Measurements from ENCODE around the gene NFATC1.

DNA sequence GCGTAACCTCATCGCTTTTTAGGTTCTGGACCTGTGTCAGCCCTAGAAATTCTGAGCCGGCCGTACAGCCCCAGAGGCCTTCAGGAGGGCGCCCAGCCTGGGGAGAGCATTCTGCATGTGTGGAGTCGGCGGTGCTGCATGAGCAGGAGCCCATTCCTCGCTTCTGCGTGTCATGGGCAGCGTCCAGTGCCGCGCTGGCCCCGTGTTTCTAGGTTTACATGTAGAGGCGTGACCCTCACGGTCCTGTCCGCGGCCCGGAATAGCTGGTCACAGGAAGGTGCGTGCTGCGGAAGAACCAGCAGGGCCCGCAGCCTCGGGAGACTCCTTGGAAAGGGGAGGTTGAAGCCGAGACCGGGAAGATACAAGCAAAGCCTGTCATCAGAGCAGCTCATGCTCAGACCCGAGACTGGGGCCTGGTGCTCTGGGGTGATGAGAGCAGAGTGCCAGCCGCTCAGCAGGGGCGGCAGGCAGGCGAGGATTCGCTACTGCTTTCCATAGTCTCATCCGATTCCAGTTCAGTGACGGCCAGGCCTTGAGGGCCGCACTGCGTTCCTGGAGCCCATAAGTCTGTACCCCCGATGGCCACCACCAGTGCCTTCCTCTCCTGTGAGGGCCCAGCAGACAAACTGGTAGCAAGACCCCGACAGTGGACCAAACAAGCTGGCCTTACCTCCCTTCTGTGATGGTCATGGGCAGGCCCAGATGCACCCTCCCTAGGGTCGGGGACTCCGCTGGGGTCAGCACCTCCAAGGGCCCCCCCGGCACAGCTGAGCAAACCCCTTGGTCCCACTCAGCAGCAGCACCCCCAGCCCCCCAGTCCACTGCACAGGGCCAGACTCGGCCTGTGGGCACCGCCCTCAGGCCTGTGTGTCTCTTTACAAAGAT lies 15.6 kb upstream of the NFATC1 start:
- TF ChIP-seq RNF2 (IDR thresholded peaks at IDR 0.05; ENCODE audit: borderline replicate concordance, low read depth) (no peak), EHMT2 (IDR thresholded peaks at IDR 0.05; ENCODE audit: low read depth) (no peak), HOXA7 (CRISPR knock-in tag; IDR thresholded peaks at IDR 0.05) (no peak)
- TF ChIP-seq, protein P1, sequence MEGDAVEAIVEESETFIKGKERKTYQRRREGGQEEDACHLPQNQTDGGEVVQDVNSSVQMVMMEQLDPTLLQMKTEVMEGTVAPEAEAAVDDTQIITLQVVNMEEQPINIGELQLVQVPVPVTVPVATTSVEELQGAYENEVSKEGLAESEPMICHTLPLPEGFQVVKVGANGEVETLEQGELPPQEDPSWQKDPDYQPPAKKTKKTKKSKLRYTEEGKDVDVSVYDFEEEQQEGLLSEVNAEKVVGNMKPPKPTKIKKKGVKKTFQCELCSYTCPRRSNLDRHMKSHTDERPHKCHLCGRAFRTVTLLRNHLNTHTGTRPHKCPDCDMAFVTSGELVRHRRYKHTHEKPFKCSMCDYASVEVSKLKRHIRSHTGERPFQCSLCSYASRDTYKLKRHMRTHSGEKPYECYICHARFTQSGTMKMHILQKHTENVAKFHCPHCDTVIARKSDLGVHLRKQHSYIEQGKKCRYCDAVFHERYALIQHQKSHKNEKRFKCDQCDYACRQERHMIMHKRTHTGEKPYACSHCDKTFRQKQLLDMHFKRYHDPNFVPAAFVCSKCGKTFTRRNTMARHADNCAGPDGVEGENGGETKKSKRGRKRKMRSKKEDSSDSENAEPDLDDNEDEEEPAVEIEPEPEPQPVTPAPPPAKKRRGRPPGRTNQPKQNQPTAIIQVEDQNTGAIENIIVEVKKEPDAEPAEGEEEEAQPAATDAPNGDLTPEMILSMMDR (IDR thresholded peaks at IDR 0.05) = no peak
- TF ChIP-seq, protein P2, sequence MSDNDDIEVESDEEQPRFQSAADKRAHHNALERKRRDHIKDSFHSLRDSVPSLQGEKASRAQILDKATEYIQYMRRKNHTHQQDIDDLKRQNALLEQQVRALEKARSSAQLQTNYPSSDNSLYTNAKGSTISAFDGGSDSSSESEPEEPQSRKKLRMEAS (IDR thresholded peaks at IDR 0.05) = no peak
